ENCODE measurements around the gene PPP1R8. TPM values are rescaled to one million over a fixed set of nuclear protein-coding genes. Genes with fewer than 3 reads are reported as not detected.

PPP1R8 gene
- total RNA-seq, 1 experiment from 2014 or later, result 38.4 TPM

DNA sequence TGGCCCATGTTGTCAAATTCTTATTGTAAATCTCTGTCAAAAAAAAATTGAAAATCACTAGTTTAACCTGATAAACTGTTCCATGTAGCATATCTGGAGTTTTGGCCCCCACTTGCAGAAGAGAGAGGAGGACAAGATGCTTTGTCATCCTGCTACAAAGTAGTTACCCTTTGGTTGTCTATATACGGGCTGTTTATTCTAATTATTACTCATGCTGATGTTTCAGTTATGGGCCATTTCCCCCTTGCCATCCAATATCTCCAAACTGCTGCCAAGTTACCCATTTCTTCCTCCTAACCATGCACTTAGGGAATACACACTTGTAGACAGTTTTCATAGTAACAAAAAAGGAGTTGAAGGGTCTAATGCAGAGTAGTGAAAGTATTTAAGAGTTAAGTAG lies 35.0 kb upstream of the PPP1R8 start:
- Histone ChIP-seq H3K27me3 (ENCODE audit: insufficient read depth, low read depth) (no peaks in the 10 kb centered on the region), H3K9me2 (ENCODE audit: insufficient read depth) (no peaks in the 10 kb centered on the region), H2AFZ (no peak overlapping the region), H3K9me3 (ENCODE audit: insufficient read depth, low read depth) (no peaks in the 10 kb centered on the region), H3K27ac (no peak overlapping the region), H3K4me2 (no peak overlapping the region), H4K20me1 (ENCODE audit: insufficient read depth) (no peaks in the 10 kb centered on the region), H3K36me3 (ENCODE audit: low read depth) (no peaks in the 10 kb centered on the region), H3K4me3 (no peak overlapping the region), H3K4me1 (replicated peaks; ENCODE audit: insufficient read depth) (no peaks in the 10 kb centered on the region), H3F3A (ENCODE audit: insufficient read depth, low read depth) (no peaks in the 10 kb centered on the region), H3K79me2 (ENCODE audit: low read depth) (no peaks in the 10 kb centered on the region)
- TF ChIP-seq CTCF (conservative IDR thresholded peaks at IDR 0.05), result no peak
- TF ChIP-seq EZH2 (IDR thresholded peaks at IDR 0.05; ENCODE audit: low read depth), result no peak
- BruUV-seq (replicated peaks), result no TSS peak
- intact Hi-C loops (cut with micrococcal nuclease; ENCODE audit: unreplicated experiment), result no loop called here
- ChIA-PET POLR2A (ENCODE audit: unreplicated experiment) (no interaction called here), CTCF (no interaction called here)
- DNase-seq, result no peak

- no peak for TF ChIP-seq CTCF (conservative IDR thresholded peaks at IDR 0.05)
- TF ChIP-seq EZH2 (IDR thresholded peaks at IDR 0.05; ENCODE audit: low read depth), result no peak
- Histone ChIP-seq H3K27ac (no peak overlapping the region), H3K4me3 (no peak overlapping the region), H2AFZ (no peak overlapping the region), H3K9me2 (ENCODE audit: insufficient read depth) (no peaks in the 10 kb centered on the region), H3K4me2 (no peak overlapping the region), H3K4me1 (replicated peaks; ENCODE audit: insufficient read depth) (no peaks in the 10 kb centered on the region), H3K36me3 (ENCODE audit: low read depth) (no peaks in the 10 kb centered on the region), H3F3A (ENCODE audit: insufficient read depth, low read depth) (no peaks in the 10 kb centered on the region), H4K20me1 (ENCODE audit: insufficient read depth) (no peaks in the 10 kb centered on the region), H3K79me2 (ENCODE audit: low read depth) (no peaks in the 10 kb centered on the region), H3K9me3 (ENCODE audit: insufficient read depth, low read depth) (no peaks in the 10 kb centered on the region), H3K27me3 (ENCODE audit: insufficient read depth, low read depth) (no peaks in the 10 kb centered on the region)
- ChIA-PET CTCF (no interaction called here), POLR2A (ENCODE audit: unreplicated experiment) (no interaction called here)
- intact Hi-C loops (cut with micrococcal nuclease; ENCODE audit: unreplicated experiment), result no loop called here
- BruUV-seq (replicated peaks), result no TSS peak
- no peak for DNase-seq
Observed at GRCh38 chr1:27804791-27805190, 25.8 kb upstream of the PPP1R8 start.

DNA sequence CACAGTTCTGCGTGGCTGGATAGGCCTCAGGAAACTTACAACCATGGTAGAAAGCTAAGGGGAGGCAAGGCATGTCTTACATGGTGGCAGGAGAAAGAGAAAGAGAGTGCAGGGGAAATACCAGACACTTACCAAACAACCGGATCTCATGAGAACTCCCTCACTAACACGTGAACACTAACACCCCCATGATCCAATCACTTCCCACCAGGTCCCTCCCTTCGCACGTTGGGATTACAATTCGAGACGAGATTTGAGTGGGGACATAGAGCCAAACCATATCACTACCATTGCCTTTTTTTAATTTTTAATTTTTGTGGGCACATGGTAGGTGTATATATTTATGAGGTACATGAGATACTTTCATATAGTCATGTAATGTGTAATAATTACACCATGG lies 23.8 kb upstream of the PPP1R8 start:
- Histone ChIP-seq H3K4me1 (replicated peaks; ENCODE audit: insufficient read depth) (no peaks in the 10 kb centered on the region), H3K27me3 (ENCODE audit: insufficient read depth, low read depth) (no peaks in the 10 kb centered on the region)
- CTCF ChIA-PET, result no interaction called here

More for the DNA sequence above, 23.8 kb upstream of the PPP1R8 start:
- Histone ChIP-seq H2AFZ (no peak overlapping the region), H3K9me2 (ENCODE audit: insufficient read depth) (no peaks in the 10 kb centered on the region), H3K4me3 (no peak overlapping the region), H3K36me3 (ENCODE audit: low read depth) (no peaks in the 10 kb centered on the region), H3K9me3 (ENCODE audit: insufficient read depth, low read depth) (no peaks in the 10 kb centered on the region), H3K79me2 (ENCODE audit: low read depth) (no peaks in the 10 kb centered on the region), H3K27ac (no peak overlapping the region), H4K20me1 (ENCODE audit: insufficient read depth) (no peaks in the 10 kb centered on the region), H3F3A (ENCODE audit: insufficient read depth, low read depth) (no peaks in the 10 kb centered on the region), H3K4me2 (no peak overlapping the region)
- POLR2A ChIA-PET (ENCODE audit: unreplicated experiment), result no interaction called here
- no peak for DNase-seq
- intact Hi-C loops (cut with micrococcal nuclease; ENCODE audit: unreplicated experiment), result no loop called here
- TF ChIP-seq EZH2 (IDR thresholded peaks at IDR 0.05; ENCODE audit: low read depth), result no peak
- no peak for TF ChIP-seq CTCF (conservative IDR thresholded peaks at IDR 0.05)
- no TSS peak for BruUV-seq (replicated peaks)
